IPS-11a (cell line): ENCODE measurements around the gene RAB11A.

Source experiments
- H3K4me3 ChIP-seq: one replicate; pipeline ENCODE4 v1.5.1; 2013; ENCODE audit warnings: low read depth, low read length, control low read depth

Gene RAB11A

GRCh38 chr15:65883571-65883970, 14.3 kb downstream of the RAB11A start:
- no peak overlapping the region for H3K4me3 ChIP-seq

- no peak overlapping the region for H3K4me3 ChIP-seq
Observed at GRCh38 chr15:65884511-65884910, 15.2 kb downstream of the RAB11A start.

- H3K4me3 ChIP-seq, result no peak overlapping the region
Observed at GRCh38 chr15:65885668-65886218, 16.5 kb downstream of the RAB11A start.

GRCh38 chr15:65887565-65887964, 18.3 kb downstream of the RAB11A start:
- no peak overlapping the region for H3K4me3 ChIP-seq

- no peak overlapping the region for H3K4me3 ChIP-seq
Observed at GRCh38 chr15:65888981-65889380, 19.7 kb downstream of the RAB11A start.

- H3K4me3 ChIP-seq, result no peak overlapping the region
Observed at GRCh38 chr15:65893060-65893459, 23.8 kb downstream of the RAB11A start.

GRCh38 chr15:65896236-65896635, 26.9 kb downstream of the RAB11A start:
- H3K4me3 ChIP-seq, result no peak overlapping the region

GRCh38 chr15:65900488-65900887, 31.2 kb downstream of the RAB11A start:
- H3K4me3 ChIP-seq, result no peak overlapping the region

- H3K4me3 ChIP-seq, result no peak overlapping the region
Observed at GRCh38 chr15:65901336-65901735, 32.0 kb downstream of the RAB11A start.

- H3K4me3 ChIP-seq, result no peak overlapping the region
Observed at GRCh38 chr15:65901836-65902235, 32.5 kb downstream of the RAB11A start.

GRCh38 chr15:65902373-65902772, 33.1 kb downstream of the RAB11A start:
- H3K4me3 ChIP-seq, result no peak overlapping the region

- no peak overlapping the region for H3K4me3 ChIP-seq
Observed at GRCh38 chr15:65903296-65904073, 34.2 kb downstream of the RAB11A start.

GRCh38 chr15:65904301-65904700, 35.0 kb downstream of the RAB11A start:
- H3K4me3 ChIP-seq, result no peak overlapping the region

- no peak overlapping the region for H3K4me3 ChIP-seq
Observed at GRCh38 chr15:65906396-65906795, 37.1 kb downstream of the RAB11A start.

- H3K4me3 ChIP-seq, result no peak overlapping the region
Observed at GRCh38 chr15:65907661-65908060, 38.4 kb downstream of the RAB11A start.

- no peak overlapping the region for H3K4me3 ChIP-seq
Observed at GRCh38 chr15:65908876-65909275, 39.6 kb downstream of the RAB11A start.

- H3K4me3 ChIP-seq, result no peak overlapping the region
Observed at GRCh38 chr15:65909831-65910230, 40.5 kb downstream of the RAB11A start.

- no peak overlapping the region for H3K4me3 ChIP-seq
Observed at GRCh38 chr15:65910341-65910740, 41.0 kb downstream of the RAB11A start.

GRCh38 chr15:65912235-65912634, 42.9 kb downstream of the RAB11A start:
- no peak overlapping the region for H3K4me3 ChIP-seq

- H3K4me3 ChIP-seq, result no peak overlapping the region
Observed at GRCh38 chr15:65913631-65914199, 44.4 kb downstream of the RAB11A start.

- no peak overlapping the region for H3K4me3 ChIP-seq
Observed at GRCh38 chr15:65914386-65914785, 45.1 kb downstream of the RAB11A start.
